Transverse colon (tissue), 4 donors: ENCODE measurements around the gene ST6GAL1. TPM values are rescaled to one million over a fixed set of nuclear protein-coding genes. Genes with fewer than 3 reads are reported as not detected.

Experiments
- DNase-seq: peaks from one replicate; pipeline ENCODE4 v3.0.0-alpha.2; 2019
- H3K27ac ChIP-seq, 4 donors: fragments of 200-600 bp; sonication (generic); 2 replicates each; pipeline ENCODE4 v1.5.1; 2016 to 2018; ENCODE audit warnings: inconsistent platforms in 4 of 4
- H3K27me3 ChIP-seq: fragments of 200-600 bp; sonication (generic); 2 replicates; pipeline ENCODE4 v1.5.1; 2017; ENCODE audit warnings: inconsistent platforms
- H3K36me3 ChIP-seq, 4 donors: fragments of 200-600 bp; sonication (generic); 2 replicates each; pipeline ENCODE4 v1.5.1; 2017 to 2019; ENCODE audit warnings: inconsistent platforms in 4 of 4
- H3K4me1 ChIP-seq, 4 donors: fragments of 200-600 bp; sonication (generic); 2 replicates each; pipeline ENCODE4 v1.5.1; 2017 to 2020; ENCODE audit warnings: inconsistent platforms in 4 of 4
- H3K4me3 ChIP-seq, 4 donors: fragments of 200-600 bp; sonication (generic); 1 replicate in 1 of 4; 2 replicates in 3 of 4; pipeline versions ENCODE4 v1.5.1 to v1.6.1; 2017 to 2019; ENCODE audit warnings: inconsistent platforms in 4 of 4
- H3K9me3 ChIP-seq, 2 donors: fragments of 200-600 bp; sonication (generic); 2 replicates each; pipeline ENCODE4 v1.5.1; 2017 to 2019; ENCODE audit warnings: inconsistent platforms in 2 of 2
- CTCF ChIP-seq, 5 experiments: fragments of 200-600 bp in 3 of 5; fragments of 450-650 bp in 2 of 5; sonication (generic) in 3 of 5; IDR thresholded peaks; 1 replicate in 2 of 5; 2 replicates in 3 of 5; pipeline ENCODE4 v1.5.1; 2016 to 2017; ENCODE audit warnings: antibody characterized with exemption in 5 of 5, inconsistent platforms in 3 of 5, mild to moderate bottlenecking in 2 of 5, moderate library complexity in 1 of 5
- EP300 ChIP-seq: sonication (generic); formaldehyde crosslinking; IDR thresholded peaks from one replicate; pipeline ENCODE4 v1.6.1; 2017; ENCODE audit warnings: antibody characterized with exemption, low read depth
- POLR2A ChIP-seq: fragments of 450-650 bp; IDR thresholded peaks from one replicate; pipeline ENCODE4 v1.6.1; 2016; ENCODE audit warnings: antibody characterized with exemption, mild to moderate bottlenecking, moderate library complexity
- POLR2AphosphoS5 ChIP-seq, 3 donors: sonication (generic); formaldehyde crosslinking; IDR thresholded peaks; one replicate each; pipeline ENCODE4 v1.6.1; 2016; ENCODE audit warnings: antibody characterized with exemption in 3 of 3
- WGBS, 2 donors: methylation state at CpG; one replicate each; pipeline ENCODE4 v1.1.5; 2018; ENCODE audit warnings: low coverage in 1 of 2; 5-methylcytosine and 5-hydroxymethylcytosine counted together
- in situ Hi-C, 4 donors: fragments of 200-750 bp; cut with MboI; loops; one replicate each; pipeline versions ENCODE4 v1.15.0 to v1.15.1; 2017; ENCODE audit warnings: low sequenced_read_pairs in 3 of 4, low pct_ligation_motif_present in 1 of 4, low pct_unique_long_range_greater_than_20kb in 1 of 4
- intact Hi-C: fragments of 100-400 bp; cut with DNase I; formaldehyde crosslinking; loops from one replicate; pipeline ENCODE4 v1.15.1; 2023; ENCODE audit warnings: low total_unique reads
- total RNA-seq, 4 donors: library from RNA; depleted of rRNA; stranded (reverse); fragments of >200 nt; gene quantifications; one replicate each; pipeline ENCODE4 v1.1.0, GENCODE V29; 2016

The ST6GAL1 gene
- total RNA-seq, 4 donors from 2014 or later, result 22.4 to 50.5 (median 31.2) TPM

- no peak for TF ChIP-seq EP300
- TF ChIP-seq POLR2A, result no peak
- no peak for TF ChIP-seq POLR2AphosphoS5 (IDR thresholded peaks at IDR 0.05)
- TF ChIP-seq CTCF (IDR thresholded peaks at IDR 0.05), result no peak
- H3K9me3 ChIP-seq, result no peaks in the 10 kb centered on the region
- no peak overlapping the region for H3K27ac ChIP-seq
- H3K27me3 ChIP-seq, result no peaks in the 10 kb centered on the region
- WGBS, 2 donors, result 40 to 59% methylated on average over 4 of the region's 4 CpGs
- intact Hi-C loops (no loop called here), in situ Hi-C loops (no loop called here)
- H3K4me1 ChIP-seq, result peaks cover 0 to 14% (median 0%) of the 10 kb centered on the region in 4 donors
- no peak for DNase-seq
- H3K36me3 ChIP-seq, result no peaks in the 10 kb centered on the region
- no peak overlapping the region for H3K4me3 ChIP-seq
These were observed 53.3 kb downstream of the ST6GAL1 start for GRCh38 chr3:186983659-186984058.

DNA sequence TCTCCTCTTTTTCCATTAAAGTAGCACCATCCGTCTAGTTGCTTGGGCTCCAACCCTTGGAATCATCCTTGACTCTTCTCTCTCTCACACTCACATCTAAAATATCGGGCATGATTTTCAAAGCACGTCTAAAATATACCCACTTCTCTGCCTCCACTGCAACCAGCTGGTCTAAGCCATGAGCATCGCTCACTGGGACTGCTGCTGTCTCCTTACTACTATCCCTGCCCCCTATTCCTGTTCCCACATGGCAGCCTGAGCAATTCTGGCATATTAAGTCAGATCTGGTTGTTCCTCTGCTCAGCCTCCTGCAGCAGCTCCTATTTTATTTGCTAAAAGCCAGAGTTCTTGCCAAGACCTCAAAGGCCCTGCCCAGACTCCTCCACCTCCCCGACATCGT is 53.7 kb downstream of the ST6GAL1 start:
- TF ChIP-seq POLR2A, result no peak
- TF ChIP-seq POLR2AphosphoS5 (IDR thresholded peaks at IDR 0.05), result no peak
- no peak for TF ChIP-seq CTCF (IDR thresholded peaks at IDR 0.05)
- TF ChIP-seq EP300, result no peak
- 87 to 92% methylated on average over 6 of the region's 6 CpGs for WGBS, 2 donors
- no peak for DNase-seq
- intact Hi-C loops (no loop called here), in situ Hi-C loops (no loop called here)
- Histone ChIP-seq H3K4me1 (peaks cover 0 to 14% (median 0%) of the 10 kb centered on the region in 4 donors), H3K27me3 (no peaks in the 10 kb centered on the region), H3K9me3 (no peaks in the 10 kb centered on the region), H3K36me3 (no peaks in the 10 kb centered on the region), H3K27ac (no peak overlapping the region), H3K4me3 (no peak overlapping the region)

- H3K27me3 ChIP-seq, result no peaks in the 10 kb centered on the region
- WGBS, 2 donors, result 68 to 69% methylated on average over 11 to 14 of the region's 14 CpGs
- intact Hi-C loops (no loop called here), in situ Hi-C loops (no loop called here)
- no peak overlapping the region for H3K4me3 ChIP-seq
- peaks cover 0 to 14% (median 0%) of the 10 kb centered on the region in 4 donors for H3K4me1 ChIP-seq
- TF ChIP-seq CTCF (IDR thresholded peaks at IDR 0.05), result no peak
- no peak for TF ChIP-seq POLR2AphosphoS5 (IDR thresholded peaks at IDR 0.05)
- TF ChIP-seq EP300, result no peak
- no peak for TF ChIP-seq POLR2A
- H3K36me3 ChIP-seq, result no peaks in the 10 kb centered on the region
- H3K27ac ChIP-seq, result peak overlapping the region; percentile 35 to 53 (median 45)
- no peaks in the 10 kb centered on the region for H3K9me3 ChIP-seq
- DNase-seq, result no peak
These were observed 55.5 kb downstream of the ST6GAL1 start for GRCh38 chr3:186985661-186986364.

DNA sequence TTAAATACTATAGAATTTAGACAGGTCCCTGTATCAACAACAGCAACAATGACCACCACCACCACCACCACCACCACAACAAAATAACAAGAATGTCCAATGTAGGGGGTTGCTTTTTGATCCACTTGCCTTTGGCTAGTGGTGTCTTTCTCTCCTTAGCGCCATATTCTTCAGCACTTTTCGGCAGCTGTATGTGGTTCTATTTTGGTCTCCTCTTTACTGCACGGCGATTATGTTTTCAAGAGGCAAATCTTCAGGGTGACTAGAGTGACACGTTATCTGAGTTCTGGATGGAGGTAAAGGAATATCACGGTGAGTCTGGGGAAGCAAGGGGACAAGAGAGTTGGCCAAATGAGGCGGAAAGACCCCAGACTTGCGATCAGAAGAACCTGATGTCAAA is 56.1 kb downstream of the ST6GAL1 start:
- Histone ChIP-seq H3K27me3 (no peaks in the 10 kb centered on the region), H3K36me3 (no peaks in the 10 kb centered on the region), H3K4me1 (peaks cover 0 to 14% (median 0%) of the 10 kb centered on the region in 4 donors), H3K27ac (peak overlapping the region; percentile 35 to 53 (median 45)), H3K4me3 (no peak overlapping the region), H3K9me3 (no peaks in the 10 kb centered on the region)
- TF ChIP-seq POLR2AphosphoS5 (IDR thresholded peaks at IDR 0.05) (no peak), EP300 (no peak), POLR2A (no peak), CTCF (IDR thresholded peaks at IDR 0.05) (no peak)
- WGBS, 2 donors, result 75 to 81% methylated on average over 8 of the region's 8 CpGs
- in situ Hi-C loops, result no loop called here
- DNase-seq, result no peak
- intact Hi-C loops, result no loop called here
